Esophagus (tissue), 2 donors: Measurements from ENCODE around the gene RAD18. TPM values are rescaled to one million over a fixed set of nuclear protein-coding genes. Genes with fewer than 3 reads are reported as not detected.

ENCODE experiments used
- H3K27ac ChIP-seq, 2 donors: one replicate each; pipeline ENCODE4 v1.5.1; 2013; ENCODE audit warnings: low read depth in 2 of 2, mild to moderate bottlenecking in 2 of 2, inconsistent platforms in 1 of 2, low read length in 1 of 2, moderate library complexity in 1 of 2
- H3K27me3 ChIP-seq, 2 donors: one replicate each; pipeline ENCODE4 v1.6.1; 2013; ENCODE audit warnings: low read length in 2 of 2, control low read depth in 1 of 2, mild to moderate bottlenecking in 1 of 2; ENCODE audit not compliant: insufficient read depth in 2 of 2, control insufficient read depth in 1 of 2
- H3K36me3 ChIP-seq, 2 donors: one replicate each; pipeline ENCODE4 v1.6.1; 2013; ENCODE audit warnings: low read length in 1 of 2; ENCODE audit not compliant: control insufficient read depth in 2 of 2, insufficient read depth in 2 of 2
- H3K4me1 ChIP-seq, 2 donors: one replicate each; pipeline ENCODE4 v1.6.1; 2013; ENCODE audit warnings: low read length in 1 of 2; ENCODE audit not compliant: control insufficient read depth in 2 of 2, insufficient read depth in 2 of 2
- H3K4me3 ChIP-seq, 2 donors: one replicate each; pipeline ENCODE4 v1.5.1; 2013; ENCODE audit warnings: low read length in 2 of 2, mild to moderate bottlenecking in 2 of 2, low read depth in 1 of 2, moderate library complexity in 1 of 2
- H3K9me3 ChIP-seq, 2 donors: one replicate each; pipeline ENCODE4 v1.6.1; 2013; ENCODE audit warnings: mild to moderate bottlenecking in 2 of 2, low read depth in 1 of 2, low read length in 1 of 2, moderate library complexity in 1 of 2; ENCODE audit not compliant: control insufficient read depth in 2 of 2, insufficient read depth in 1 of 2
- WGBS, 2 donors: extraction: QIAGEN DNeasy Blood & Tissue Kit; methylation state at CpG; one replicate each; pipeline ENCODE4 v1.1.7; 2013; 5-methylcytosine and 5-hydroxymethylcytosine counted together
- polyA plus RNA-seq, 2 donors: library from polyadenylated mRNA; stranded (reverse); fragments of 200-250 nt; gene quantifications; one replicate each; pipeline ENCODE4 v1.2.3, GENCODE V29; 2013
- donor health status: healthy with polysubstance abuse.
- donor health status: Bipolar disorder and iron deficiency.

The RAD18 gene
- polyA plus RNA-seq, 2 donors, result 2.4 to 2.5 TPM

- Histone ChIP-seq H3K4me1 (no peaks in the 10 kb centered on the region), H3K36me3 (no peaks in the 10 kb centered on the region), H3K4me3 (no peak overlapping the region), H3K9me3 (peaks cover 0 to 2% of the 10 kb centered on the region in 2 donors), H3K27me3 (no peaks in the 10 kb centered on the region), H3K27ac (no peak overlapping the region)
- WGBS, 2 donors, result 82 to 88% methylated on average over 16 of the region's 16 CpGs
These were observed 98.6 kb downstream of the RAD18 start for GRCh38 chr3:8864402-8865350.

- no peak overlapping the region for H3K27ac ChIP-seq
- H3K27me3 ChIP-seq, result no peaks in the 10 kb centered on the region
- H3K4me1 ChIP-seq, result no peaks in the 10 kb centered on the region
- WGBS, 2 donors, result 81 to 89% methylated on average over 4 of the region's 4 CpGs
- H3K9me3 ChIP-seq, result peaks cover 0 to 2% of the 10 kb centered on the region in 2 donors
- H3K36me3 ChIP-seq, result no peaks in the 10 kb centered on the region
- H3K4me3 ChIP-seq, result no peak overlapping the region
These were observed 99.4 kb downstream of the RAD18 start for GRCh38 chr3:8863891-8864290.

DNA sequence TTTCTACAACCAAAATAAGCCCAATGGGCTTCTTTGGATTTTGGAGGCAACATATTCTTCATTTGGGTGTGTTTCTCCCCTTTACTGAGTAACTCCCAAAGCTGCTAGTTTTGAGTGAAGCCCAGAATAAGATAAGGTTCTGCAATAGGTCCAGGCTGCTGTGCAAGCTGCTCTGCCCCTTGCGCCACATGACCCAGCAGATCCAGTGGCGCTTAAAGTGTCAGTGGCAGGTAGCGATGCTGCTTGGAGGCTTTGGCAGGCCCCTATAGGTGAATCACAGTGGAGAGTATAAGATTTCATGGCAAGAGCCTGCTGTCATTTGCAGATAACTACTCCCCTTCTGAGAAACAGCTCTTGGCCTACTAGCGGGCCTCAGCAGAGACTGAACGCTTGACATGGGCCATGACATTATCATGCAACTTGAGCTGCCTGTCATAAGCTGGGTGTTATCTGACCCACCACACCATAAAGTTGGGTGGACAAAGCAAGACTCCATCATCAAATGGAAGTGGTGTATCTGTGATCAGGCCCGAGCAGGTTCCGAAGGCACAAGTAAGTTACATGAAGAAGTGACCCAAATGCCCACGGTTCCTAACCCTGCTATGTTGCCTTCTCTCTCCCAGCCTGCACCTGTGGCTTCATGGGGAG lies 105.4 kb downstream of the RAD18 start:
- no peaks in the 10 kb centered on the region for H3K27me3 ChIP-seq
- no peaks in the 10 kb centered on the region for H3K4me1 ChIP-seq
- no peaks in the 10 kb centered on the region for H3K9me3 ChIP-seq
- H3K36me3 ChIP-seq, result no peaks in the 10 kb centered on the region
- no peak overlapping the region for H3K4me3 ChIP-seq
- 94 to 97% methylated on average over 8 of the region's 8 CpGs for WGBS, 2 donors
- H3K27ac ChIP-seq, result no peak overlapping the region

GRCh38 chr3:8856721-8857120 lies 106.6 kb downstream of the RAD18 start:
- Histone ChIP-seq H3K36me3 (no peaks in the 10 kb centered on the region), H3K9me3 (no peaks in the 10 kb centered on the region), H3K27me3 (no peaks in the 10 kb centered on the region), H3K4me3 (no peak overlapping the region), H3K27ac (no peak overlapping the region), H3K4me1 (no peaks in the 10 kb centered on the region)
- 71 to 85% methylated on average over 1 of the region's 1 CpG for WGBS, 2 donors

- 96% methylated on average over 10 of the region's 10 CpGs for WGBS, 2 donors
- Histone ChIP-seq H3K9me3 (no peaks in the 10 kb centered on the region), H3K27me3 (no peaks in the 10 kb centered on the region), H3K36me3 (no peaks in the 10 kb centered on the region), H3K27ac (no peak overlapping the region), H3K4me1 (no peaks in the 10 kb centered on the region), H3K4me3 (no peak overlapping the region)
These were observed 107.2 kb downstream of the RAD18 start for GRCh38 chr3:8856071-8856470.

GRCh38 chr3:8854656-8855055 lies 108.6 kb downstream of the RAD18 start:
- Histone ChIP-seq H3K27ac (no peak overlapping the region), H3K9me3 (no peaks in the 10 kb centered on the region), H3K4me3 (no peak overlapping the region), H3K27me3 (no peaks in the 10 kb centered on the region), H3K4me1 (no peaks in the 10 kb centered on the region), H3K36me3 (no peaks in the 10 kb centered on the region)
- 90 to 94% methylated on average over 4 of the region's 4 CpGs for WGBS, 2 donors

DNA sequence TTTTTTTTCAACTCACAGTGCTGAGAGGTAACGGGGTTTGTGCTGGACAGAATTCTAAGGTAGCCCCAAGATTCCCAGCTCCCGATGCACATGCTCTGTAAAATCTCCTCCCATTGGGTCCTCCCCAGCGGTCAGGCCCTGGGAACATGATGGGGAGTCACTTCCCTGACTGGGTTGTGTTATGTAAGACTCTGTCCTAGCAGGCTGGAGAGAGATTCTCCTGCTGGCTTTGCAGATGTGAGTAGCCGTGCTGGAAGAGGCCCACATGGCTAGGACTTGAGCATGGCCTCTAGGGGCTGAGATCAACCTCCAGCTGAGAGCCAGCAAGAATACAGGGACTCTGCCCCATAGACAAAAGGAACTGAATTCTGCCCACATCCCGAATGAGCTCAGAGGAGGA lies 110.2 kb downstream of the RAD18 start:
- Histone ChIP-seq H3K9me3 (no peaks in the 10 kb centered on the region), H3K27ac (no peak overlapping the region), H3K27me3 (no peaks in the 10 kb centered on the region), H3K4me3 (no peak overlapping the region), H3K4me1 (no peaks in the 10 kb centered on the region), H3K36me3 (no peaks in the 10 kb centered on the region)
- 91 to 92% methylated on average over 5 of the region's 5 CpGs for WGBS, 2 donors

DNA sequence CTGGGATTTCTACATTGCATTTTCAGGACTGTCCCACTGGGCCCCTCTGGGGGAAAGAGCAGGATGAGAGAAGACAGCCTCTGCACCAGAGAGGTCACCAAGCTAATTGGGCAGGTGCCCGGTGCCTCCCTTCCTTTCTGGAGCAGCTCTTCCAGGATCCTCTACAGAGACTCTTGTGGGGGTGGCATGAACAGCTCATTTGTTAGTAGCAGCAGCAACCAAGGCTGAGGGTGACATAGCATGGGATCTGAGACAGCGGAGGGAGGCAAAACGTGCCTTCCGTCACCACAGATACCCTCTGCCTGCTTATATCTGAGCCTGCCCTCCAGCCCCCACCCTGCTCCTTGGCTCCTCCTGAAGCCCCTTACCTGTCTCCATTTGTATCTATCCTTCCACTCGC lies 110.8 kb downstream of the RAD18 start:
- H3K27ac ChIP-seq, result no peak overlapping the region
- no peaks in the 10 kb centered on the region for H3K36me3 ChIP-seq
- WGBS, 2 donors, result 94 to 97% methylated on average over 5 of the region's 5 CpGs
- no peaks in the 10 kb centered on the region for H3K27me3 ChIP-seq
- H3K4me3 ChIP-seq, result no peak overlapping the region
- H3K4me1 ChIP-seq, result no peaks in the 10 kb centered on the region
- H3K9me3 ChIP-seq, result no peaks in the 10 kb centered on the region

DNA sequence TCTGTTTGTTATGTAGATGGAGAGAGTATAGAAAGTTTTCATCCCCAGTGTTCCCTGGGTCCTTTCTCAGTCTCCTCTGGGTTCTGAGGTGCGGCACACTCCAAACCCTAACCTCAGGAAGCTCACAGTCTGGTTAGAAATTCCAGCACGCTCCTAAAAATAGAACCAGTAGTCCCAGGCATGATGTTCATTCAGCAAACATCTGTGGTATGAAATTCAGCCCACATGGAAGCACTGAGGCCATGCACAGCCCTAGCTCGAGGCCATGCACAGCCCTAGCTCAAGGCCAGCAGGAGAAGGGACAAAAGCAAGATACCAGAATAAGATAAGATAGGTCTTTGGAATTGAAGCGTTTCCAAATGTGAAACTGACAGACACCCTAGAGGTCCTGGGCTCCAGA lies 111.6 kb downstream of the RAD18 start:
- no peaks in the 10 kb centered on the region for H3K27me3 ChIP-seq
- H3K4me3 ChIP-seq, result no peak overlapping the region
- no peaks in the 10 kb centered on the region for H3K36me3 ChIP-seq
- 76 to 82% methylated on average over 4 of the region's 4 CpGs for WGBS, 2 donors
- no peaks in the 10 kb centered on the region for H3K9me3 ChIP-seq
- H3K27ac ChIP-seq, result no peak overlapping the region
- H3K4me1 ChIP-seq, result no peaks in the 10 kb centered on the region
